ENCODE results near the gene KIAA0040.
"Not testable (repeated sequence)": the region's sequence is repeated elsewhere in the genome, so short reads cannot be mapped to it uniquely, and the experiment has no call there.

KIAA0040 gene

DNA sequence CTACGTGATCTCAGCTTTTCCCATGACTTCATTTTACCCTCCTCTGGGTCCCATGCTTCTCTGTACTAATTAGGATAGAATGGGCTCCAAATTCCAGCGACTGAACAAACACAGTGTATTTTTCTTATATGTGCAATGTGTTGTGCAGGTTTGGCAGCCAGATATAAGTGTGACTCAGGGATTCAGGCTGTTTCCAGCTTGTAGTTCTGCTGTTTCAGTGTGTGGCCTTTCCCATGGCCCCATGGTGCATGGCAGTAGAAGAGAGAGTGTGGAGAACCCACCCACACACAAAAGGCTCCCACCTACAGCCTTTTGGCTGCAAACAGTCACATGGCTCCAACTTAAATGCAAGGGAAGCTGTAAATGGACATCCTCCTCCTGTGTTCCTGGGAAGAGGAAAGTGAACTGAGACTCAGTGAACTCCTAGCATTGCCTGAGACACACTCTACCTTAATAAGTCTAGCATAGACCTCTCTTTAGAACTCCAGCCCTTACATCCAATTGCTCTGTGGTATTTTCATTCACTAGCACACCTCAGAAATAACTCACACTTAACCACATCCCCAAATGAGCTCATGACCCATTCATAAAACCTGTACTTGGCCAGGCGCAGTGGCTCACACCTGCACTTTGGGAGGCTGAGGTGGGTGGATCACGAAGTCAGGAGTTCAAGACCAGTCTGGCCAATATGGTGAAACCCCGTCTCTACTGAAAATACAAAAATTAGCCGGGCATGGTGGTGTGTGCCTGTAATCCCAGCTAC is 58.7 kb downstream of the KIAA0040 start:
- DNase-seq, result no peak

DNA sequence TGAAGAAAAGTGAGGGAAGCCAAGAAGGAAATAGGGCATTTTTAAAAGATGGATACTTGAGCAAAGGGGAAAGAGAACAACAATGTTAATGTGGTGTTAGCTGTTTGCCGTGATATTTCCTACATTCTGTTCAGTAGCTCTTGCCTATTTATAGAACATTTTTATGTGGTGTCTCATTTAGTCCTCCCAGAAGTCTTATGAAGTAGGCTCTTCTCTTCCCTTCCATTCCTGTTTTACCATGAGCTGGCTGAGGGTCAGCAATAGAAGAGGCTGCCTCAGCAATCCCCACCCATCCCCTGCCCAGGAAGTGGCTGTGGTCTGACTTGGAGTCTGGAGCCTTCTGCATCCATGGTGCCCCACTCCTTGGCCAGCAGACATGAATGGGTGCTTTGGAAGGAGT is 60.1 kb downstream of the KIAA0040 start:
- DNase-seq, result no peak

DNA sequence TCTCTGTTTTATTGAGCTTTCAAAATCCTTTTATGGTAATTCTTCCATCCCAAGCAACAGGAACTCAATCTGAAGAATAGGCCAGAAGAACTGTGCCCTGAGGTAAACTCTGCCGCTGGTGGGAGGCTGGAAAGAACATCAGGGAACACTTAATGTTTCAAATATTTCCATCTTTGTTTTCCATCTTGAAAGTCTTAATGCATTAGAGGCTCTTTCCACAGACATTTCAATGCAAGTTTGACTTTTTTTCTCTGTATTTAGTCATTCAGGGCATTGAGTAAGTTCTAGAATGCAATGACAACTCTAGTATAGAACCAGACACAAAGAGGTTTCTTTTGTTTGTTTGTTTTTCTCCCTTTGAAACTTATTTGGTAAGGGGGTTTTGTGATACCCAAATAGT is 61.5 kb downstream of the KIAA0040 start:
- no peak for DNase-seq

- no peak for DNase-seq
Measured at GRCh38 chr1:175130649-175131045, 61.9 kb downstream of the KIAA0040 start.

DNA sequence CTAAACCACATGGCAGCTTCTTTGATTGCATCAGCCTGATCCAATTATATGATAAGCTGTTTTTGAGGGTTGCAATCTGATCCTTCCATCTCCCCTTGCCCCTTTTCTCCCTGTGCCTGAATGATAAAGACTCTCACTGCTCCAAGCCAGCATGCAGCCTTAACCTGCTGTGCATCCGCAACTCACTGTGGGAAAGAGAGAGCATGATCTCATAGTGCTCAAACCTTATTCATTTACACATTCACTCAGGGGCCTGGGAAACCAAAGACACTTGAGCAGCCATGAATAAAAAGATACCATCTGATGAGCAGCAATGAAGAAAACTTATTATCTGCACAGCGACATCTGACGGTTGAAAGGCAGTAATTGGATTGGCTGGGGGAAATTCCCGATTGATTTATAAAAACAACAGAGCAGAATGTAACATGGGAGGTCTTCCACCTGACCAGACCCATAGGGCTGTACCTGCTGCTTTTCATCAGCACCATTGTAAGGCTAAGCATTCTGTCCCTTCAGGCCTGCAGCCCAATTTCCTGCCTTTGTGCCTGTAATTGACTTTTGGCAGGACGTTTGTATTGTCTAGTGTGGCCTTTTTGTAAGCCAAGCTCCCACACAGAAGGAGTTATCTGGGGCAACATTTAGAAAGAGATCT is 62.5 kb downstream of the KIAA0040 start:
- no peak for DNase-seq

GRCh38 chr1:175129644-175129996 is 63.0 kb downstream of the KIAA0040 start:
- DNase-seq, result no peak

DNA sequence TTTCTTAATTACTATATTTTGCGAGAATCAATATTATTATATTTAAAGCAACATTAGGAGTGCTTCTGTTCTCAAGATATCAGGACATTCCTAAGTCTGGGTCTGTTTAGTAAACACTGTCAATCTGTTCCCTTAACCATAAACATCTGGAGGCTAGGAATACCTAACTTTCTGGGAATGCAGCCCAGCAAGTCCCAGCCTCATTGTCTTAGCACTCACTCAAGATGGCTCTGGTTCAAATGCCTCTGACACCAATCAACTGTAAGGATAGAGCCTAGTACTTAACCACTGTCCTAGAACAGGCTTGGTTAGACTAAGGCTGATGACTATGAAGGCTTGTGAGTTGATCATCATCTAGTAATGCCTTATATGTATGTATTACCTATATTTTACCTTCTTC is 63.4 kb downstream of the KIAA0040 start:
- DNase-seq, result no peak

GRCh38 chr1:175128523-175128922 is 64.1 kb downstream of the KIAA0040 start:
- no peak for DNase-seq

DNA sequence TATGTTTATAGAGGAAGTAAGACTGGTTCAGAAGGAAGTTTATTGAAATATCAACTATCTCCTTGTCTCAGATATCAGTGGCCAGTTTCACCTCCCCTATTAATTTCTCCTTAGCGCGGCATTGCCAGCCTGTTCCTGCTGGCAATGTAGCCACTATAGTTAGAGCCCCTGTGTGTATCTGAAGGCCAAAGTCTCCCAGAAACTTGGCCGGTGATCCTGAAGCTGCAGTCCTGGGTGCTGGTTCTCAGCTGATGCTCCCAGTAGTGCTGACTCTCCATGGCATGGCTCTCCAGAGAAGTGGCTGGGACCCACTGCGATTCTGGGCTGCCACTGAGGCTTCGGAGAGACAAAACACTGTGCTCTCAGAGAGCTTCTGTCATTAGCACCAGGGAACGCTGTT is 65.0 kb downstream of the KIAA0040 start:
- no peak for DNase-seq

GRCh38 chr1:175126347-175126746 is 66.2 kb downstream of the KIAA0040 start:
- DNase-seq, result no peak

DNA sequence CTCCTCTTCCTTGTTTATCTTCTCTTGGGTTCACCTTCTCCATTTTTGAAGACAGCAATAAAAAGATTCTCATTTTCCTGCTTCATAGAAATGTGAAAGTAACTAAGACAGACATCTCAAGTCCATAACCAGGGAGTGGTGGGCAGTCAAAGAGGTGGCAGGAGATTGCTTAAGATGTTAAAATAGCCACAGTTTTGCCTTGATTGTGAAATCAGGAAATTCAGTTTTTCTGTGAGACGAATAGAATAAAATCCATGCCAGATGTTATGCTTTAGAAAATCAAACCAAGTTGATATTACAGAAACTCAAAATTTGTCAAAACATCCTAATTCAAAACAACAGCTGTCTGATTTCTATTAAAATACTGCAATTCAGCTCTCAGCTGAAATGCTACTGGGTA is 67.7 kb downstream of the KIAA0040 start:
- DNase-seq, result no peak

DNA sequence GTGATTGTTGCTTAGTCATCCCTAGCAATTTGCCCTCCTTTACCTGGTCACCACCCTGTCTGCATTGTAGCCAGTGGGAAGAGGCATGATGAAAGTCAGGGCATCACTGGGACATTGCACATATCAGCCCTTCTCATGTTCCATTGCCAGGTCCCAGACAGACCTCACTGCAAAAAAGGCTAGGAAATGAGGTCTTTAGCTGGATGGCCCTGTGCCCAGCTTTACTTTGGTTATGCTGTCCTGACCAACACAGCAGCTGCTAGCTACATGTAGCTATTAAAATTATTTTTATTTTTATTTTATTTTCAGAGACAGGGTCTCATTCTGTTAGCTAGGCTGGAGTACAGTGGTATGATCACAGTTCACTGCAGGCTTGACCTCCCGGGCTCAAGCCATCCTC is 72.1 kb downstream of the KIAA0040 start:
- no peak for DNase-seq

DNA sequence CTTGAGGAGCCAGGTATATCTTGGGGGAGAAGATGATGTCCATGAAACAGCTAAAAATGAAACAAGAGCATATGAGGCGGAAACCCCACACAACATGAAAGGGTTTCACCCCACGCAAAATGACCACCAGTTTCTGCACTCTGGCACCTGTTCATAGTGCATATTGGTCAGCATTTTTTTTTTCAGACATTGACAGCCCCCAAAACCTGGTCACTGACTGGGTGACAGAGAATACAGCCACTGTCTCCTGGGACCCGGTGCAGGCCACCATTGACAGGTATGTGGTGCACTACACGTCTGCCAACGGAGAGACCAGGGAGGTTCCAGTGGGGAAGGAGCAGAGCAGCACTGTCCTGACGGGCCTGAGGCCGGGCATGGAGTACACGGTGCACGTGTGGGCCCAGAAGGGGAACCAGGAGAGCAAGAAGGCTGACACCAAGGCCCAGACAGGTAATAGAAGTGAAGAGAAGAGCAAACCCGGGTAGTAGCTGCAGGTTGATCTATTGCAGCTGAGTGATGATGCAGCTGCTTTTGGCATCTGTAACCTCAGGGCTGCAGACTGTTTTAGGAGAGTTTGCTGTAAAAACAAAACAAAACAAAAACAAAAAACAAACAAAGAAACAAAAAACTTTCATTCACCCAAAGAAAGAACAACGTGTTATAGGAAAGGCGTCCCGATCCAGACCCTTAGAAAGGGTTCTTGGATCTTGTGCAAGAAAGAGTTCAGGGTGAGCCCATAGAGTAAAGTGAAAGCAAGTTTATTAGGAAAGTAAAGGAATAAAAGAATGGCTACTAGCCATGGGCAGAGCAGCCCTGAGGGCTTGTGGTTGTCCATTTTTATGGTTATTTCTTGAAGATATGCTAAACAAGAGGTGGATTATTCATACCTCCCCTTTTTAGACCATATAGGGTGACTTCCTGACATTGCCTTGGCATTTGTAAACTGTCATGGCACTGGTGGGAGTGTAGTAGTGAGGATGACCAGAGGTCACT is 73.9 kb downstream of the KIAA0040 start:
- no peak for DNase-seq

GRCh38 chr1:175116903-175117302 is 75.7 kb downstream of the KIAA0040 start:
- no peak for DNase-seq

DNA sequence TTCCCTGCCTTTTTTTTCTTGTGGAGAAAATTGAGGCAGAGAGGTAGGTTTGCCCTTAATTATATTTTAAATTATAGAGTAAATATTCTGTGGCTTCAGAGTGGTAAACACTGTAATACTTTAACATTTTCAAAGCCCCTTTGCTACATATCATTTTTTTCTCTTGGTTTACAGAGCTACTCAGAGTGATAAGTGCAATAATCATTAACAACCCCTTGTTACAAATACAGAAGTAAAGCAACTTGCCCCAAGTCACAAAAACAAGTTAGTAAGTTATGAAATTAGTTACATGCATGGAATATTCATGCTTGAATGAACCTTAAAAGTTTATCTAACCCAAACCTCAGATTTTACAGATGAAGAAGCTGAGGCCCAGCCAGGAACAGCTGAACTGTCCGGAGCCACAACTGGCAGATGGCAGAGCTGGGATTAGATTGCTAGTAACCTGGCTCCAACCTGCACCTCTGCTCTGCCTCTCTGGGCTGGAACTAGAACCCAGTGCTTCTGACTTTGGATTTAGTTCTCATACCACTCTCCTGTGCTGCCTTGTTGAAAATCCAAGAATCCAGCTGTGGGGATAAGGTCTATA is 76.3 kb downstream of the KIAA0040 start:
- DNase-seq, result no peak

GRCh38 chr1:175114996-175115395 is 77.6 kb downstream of the KIAA0040 start:
- DNase-seq, result no peak

GRCh38 chr1:175108331-175108820 is 84.2 kb downstream of the KIAA0040 start:
- not testable (repeated sequence) for DNase-seq

Measured in activated CD4-positive, alpha-beta T cell treated with anti-CD3 and anti-CD28 coated beads for 4 hours (primary cell).